Measurements from ENCODE around the gene NEGR1. TPM values are rescaled to one million over a fixed set of nuclear protein-coding genes. Genes with fewer than 3 reads are reported as not detected.

Gene NEGR1
- total RNA-seq, 1 donor from 2014 or later: not detected

DNA sequence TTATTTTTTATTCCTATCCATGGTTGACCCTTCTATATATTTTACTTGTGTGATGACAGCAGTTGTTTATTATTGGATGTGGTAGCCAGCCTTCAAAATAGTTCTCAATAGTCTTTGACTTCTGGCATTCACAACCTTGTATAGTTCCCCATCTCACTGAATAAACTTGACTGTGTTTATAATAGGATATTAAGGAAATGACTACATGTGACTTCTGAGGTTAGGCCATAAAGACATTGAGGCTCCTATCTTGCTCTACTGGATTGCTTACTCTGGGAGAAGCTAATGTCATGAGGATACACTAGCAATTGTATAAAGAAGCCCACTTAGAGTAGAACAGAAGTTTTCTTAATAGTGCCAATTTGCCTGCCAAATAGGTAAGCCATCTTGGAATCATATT lies 231.8 kb downstream of the NEGR1 start:
- no peaks in the 10 kb centered on the region for H3K4me1 Mint-ChIP-seq (ENCODE audit: low read depth)
- H3K4me3 Mint-ChIP-seq (ENCODE audit: low read depth): no peak overlapping the region
- no peaks in the 10 kb centered on the region for H3K36me3 Mint-ChIP-seq (ENCODE audit: low read depth)
- no peak overlapping the region for H3K27ac Mint-ChIP-seq
- H3K27me3 Mint-ChIP-seq (ENCODE audit: low read depth): no peaks in the 10 kb centered on the region
- H3K9me3 Mint-ChIP-seq: no peaks in the 10 kb centered on the region
- intact Hi-C loops (cut with micrococcal nuclease): no loop called here
- no peak for DNase-seq (ENCODE audit: low spot score)

DNA sequence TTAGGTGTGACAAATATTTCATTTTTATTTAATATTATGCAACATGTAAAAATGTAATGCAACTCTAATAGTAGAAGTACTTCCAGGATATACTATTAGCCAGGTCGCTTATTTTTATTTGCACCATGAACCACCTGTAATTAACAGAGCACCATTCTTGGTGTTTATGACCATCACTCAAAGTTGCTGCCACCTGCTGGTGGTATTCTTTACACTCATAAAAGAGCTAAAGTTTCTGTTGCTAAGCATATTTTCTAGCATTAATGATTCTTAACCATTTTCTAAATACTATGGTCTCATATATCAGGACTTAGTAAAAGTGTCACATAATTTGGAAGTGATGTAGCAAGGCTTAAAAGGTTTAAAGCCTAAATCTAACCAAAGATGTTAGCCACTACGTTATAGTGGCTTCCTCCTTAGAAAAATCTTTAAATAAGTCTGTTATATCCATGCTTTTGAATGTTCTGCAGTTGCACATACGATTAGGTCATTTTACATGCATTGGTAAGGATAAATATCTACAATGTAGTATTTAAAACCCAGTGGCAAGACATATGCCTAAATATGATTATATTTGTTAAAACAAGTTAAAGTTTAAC lies 244.5 kb downstream of the NEGR1 start:
- DNase-seq (ENCODE audit: low spot score): no peak
- H3K27ac Mint-ChIP-seq: no peak overlapping the region
- H3K4me1 Mint-ChIP-seq (ENCODE audit: low read depth): no peaks in the 10 kb centered on the region
- no peaks in the 10 kb centered on the region for H3K9me3 Mint-ChIP-seq
- H3K4me3 Mint-ChIP-seq (ENCODE audit: low read depth): no peak overlapping the region
- H3K27me3 Mint-ChIP-seq (ENCODE audit: low read depth): no peaks in the 10 kb centered on the region
- intact Hi-C loops (cut with micrococcal nuclease): no loop called here
- no peaks in the 10 kb centered on the region for H3K36me3 Mint-ChIP-seq (ENCODE audit: low read depth)

DNA sequence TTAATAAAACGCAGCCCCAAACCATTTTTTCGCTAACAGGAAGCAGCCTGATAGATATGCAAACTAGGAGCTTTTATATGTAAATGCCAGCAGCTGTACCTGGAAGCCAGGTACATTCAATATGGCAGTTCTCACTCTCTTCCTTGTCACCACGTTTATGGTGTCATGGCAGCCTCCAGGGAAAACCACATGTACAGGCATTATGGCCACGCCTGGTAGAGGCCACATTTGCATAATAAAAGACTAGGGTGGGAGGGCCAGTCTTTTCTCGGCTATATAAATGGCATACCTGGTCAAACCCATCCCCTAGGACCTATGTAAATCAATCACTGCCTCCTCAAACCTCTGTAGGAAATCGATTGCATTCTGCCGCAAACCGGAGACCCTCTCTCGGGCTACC lies 247.5 kb downstream of the NEGR1 start:
- intact Hi-C loops (cut with micrococcal nuclease): no loop called here
- Mint-ChIP-seq H3K27ac (no peak overlapping the region), H3K27me3 (ENCODE audit: low read depth) (no peaks in the 10 kb centered on the region), H3K36me3 (ENCODE audit: low read depth) (no peaks in the 10 kb centered on the region), H3K4me3 (ENCODE audit: low read depth) (no peak overlapping the region), H3K4me1 (ENCODE audit: low read depth) (no peaks in the 10 kb centered on the region), H3K9me3 (no peaks in the 10 kb centered on the region)
- DNase-seq (ENCODE audit: low spot score): no peak

DNA sequence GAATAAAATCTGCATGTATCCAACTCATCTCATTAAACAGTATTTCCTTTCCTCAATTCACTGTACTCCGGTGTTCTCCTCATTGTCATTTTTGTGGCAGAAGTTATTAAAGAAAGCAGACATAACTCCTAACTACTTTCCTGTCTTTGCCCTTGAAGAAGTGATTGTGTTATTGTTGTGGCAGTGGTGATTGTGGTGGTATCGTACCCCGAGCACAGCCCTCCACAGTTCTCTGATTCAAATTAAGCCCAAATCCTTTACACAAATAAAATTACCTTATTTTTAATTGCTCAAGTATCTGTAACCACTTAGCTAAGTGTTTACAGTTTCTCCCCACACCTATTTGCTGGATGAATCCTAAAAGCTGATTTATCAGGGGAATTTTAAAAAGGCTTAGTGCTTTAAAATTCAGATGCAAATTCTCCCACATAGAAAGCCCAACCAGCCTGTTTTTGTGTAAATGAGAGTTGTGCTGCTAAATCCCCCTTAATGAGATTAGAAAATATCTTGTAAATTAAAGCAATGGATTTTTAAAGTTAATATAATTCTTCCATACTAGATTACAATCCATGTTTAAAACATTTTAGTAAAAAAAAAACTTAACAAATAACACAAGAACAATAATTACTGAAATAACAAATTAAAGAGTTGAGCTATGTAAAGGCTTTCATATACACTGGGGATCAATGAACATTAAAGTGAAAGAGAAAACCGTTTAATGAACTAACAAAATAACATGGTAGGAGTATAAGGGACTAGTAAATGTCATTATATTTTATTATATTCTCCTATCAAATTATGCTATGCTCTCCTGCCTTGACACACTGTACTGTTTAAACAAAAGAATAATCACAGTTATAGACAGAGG lies 259.0 kb downstream of the NEGR1 start:
- no peaks in the 10 kb centered on the region for H3K4me1 Mint-ChIP-seq (ENCODE audit: low read depth)
- no peak overlapping the region for H3K27ac Mint-ChIP-seq
- H3K36me3 Mint-ChIP-seq (ENCODE audit: low read depth): no peaks in the 10 kb centered on the region
- H3K4me3 Mint-ChIP-seq (ENCODE audit: low read depth): no peak overlapping the region
- no peaks in the 10 kb centered on the region for H3K27me3 Mint-ChIP-seq (ENCODE audit: low read depth)
- DNase-seq (ENCODE audit: low spot score): no peak
- H3K9me3 Mint-ChIP-seq: no peaks in the 10 kb centered on the region
- intact Hi-C loops (cut with micrococcal nuclease): no loop called here

DNA sequence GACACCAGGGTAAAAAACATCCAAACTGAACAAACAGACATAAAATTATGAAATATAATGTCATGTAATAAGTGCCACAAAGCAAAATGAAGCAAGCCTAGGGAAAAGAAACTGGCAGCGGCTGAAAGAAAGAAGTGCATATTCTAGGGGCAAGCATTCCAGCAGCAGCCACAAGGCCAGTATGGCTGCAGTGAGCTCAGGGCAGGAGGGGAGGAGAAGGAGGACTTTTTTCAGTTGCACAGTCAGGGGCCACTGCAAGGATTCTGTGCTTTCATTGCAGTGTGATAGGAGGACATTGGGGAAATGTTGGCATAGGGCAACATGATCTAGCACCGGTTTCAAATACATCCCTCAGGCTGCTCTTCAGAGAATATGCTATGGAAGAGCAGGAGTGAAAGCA lies 263.8 kb downstream of the NEGR1 start:
- intact Hi-C loops (cut with micrococcal nuclease): no loop called here
- Mint-ChIP-seq H3K4me1 (ENCODE audit: low read depth) (no peaks in the 10 kb centered on the region), H3K9me3 (no peaks in the 10 kb centered on the region), H3K27me3 (ENCODE audit: low read depth) (no peaks in the 10 kb centered on the region), H3K27ac (no peak overlapping the region), H3K4me3 (ENCODE audit: low read depth) (no peak overlapping the region), H3K36me3 (ENCODE audit: low read depth) (no peaks in the 10 kb centered on the region)
- DNase-seq (ENCODE audit: low spot score): no peak

DNA sequence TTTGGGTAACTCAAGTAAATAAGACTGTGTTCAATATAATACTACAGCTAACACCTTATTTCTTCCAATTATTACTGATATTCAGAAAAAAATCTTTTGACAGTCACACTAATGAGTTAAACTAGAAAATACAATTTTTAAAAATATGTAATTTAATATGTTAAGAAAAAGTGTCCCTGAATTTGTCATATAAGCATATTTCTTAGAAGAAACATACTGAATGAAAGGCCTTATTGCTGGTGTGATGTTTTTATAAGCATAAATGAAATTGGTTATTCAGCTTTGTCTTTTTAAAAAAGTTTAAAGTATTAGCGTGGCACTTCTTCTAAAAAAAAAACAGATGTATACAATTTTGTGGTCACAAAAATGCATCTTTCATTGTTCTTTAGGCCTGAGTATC lies 267.3 kb downstream of the NEGR1 start:
- Mint-ChIP-seq H3K4me3 (ENCODE audit: low read depth) (no peak overlapping the region), H3K27me3 (ENCODE audit: low read depth) (no peaks in the 10 kb centered on the region), H3K9me3 (no peaks in the 10 kb centered on the region), H3K4me1 (ENCODE audit: low read depth) (no peaks in the 10 kb centered on the region), H3K36me3 (ENCODE audit: low read depth) (no peaks in the 10 kb centered on the region), H3K27ac (no peak overlapping the region)
- no peak for DNase-seq (ENCODE audit: low spot score)
- intact Hi-C loops (cut with micrococcal nuclease): no loop called here

DNA sequence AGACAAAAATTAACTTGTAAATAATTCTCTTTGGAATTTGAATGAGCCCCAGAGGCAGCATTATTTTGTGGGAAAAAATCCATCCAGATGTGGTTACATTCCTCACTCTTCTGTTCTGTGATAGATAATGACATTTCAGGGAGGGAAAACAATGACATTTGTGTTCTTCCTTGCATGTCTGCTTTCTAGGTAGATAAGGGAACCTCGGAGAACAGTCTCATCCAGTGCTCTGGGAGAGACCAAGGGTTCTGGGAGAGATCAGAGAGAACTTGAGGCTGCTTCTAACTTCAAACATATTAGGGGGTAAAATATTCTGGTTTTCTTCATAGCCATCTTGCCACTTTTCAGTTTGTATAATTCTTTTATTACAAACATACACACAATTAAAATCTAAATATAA lies 269.2 kb downstream of the NEGR1 start:
- intact Hi-C loops (cut with micrococcal nuclease): no loop called here
- no peak for DNase-seq (ENCODE audit: low spot score)
- H3K9me3 Mint-ChIP-seq: no peaks in the 10 kb centered on the region
- H3K27me3 Mint-ChIP-seq (ENCODE audit: low read depth): no peaks in the 10 kb centered on the region
- H3K4me3 Mint-ChIP-seq (ENCODE audit: low read depth): no peak overlapping the region
- H3K4me1 Mint-ChIP-seq (ENCODE audit: low read depth): no peaks in the 10 kb centered on the region
- no peak overlapping the region for H3K27ac Mint-ChIP-seq
- H3K36me3 Mint-ChIP-seq (ENCODE audit: low read depth): no peaks in the 10 kb centered on the region

DNA sequence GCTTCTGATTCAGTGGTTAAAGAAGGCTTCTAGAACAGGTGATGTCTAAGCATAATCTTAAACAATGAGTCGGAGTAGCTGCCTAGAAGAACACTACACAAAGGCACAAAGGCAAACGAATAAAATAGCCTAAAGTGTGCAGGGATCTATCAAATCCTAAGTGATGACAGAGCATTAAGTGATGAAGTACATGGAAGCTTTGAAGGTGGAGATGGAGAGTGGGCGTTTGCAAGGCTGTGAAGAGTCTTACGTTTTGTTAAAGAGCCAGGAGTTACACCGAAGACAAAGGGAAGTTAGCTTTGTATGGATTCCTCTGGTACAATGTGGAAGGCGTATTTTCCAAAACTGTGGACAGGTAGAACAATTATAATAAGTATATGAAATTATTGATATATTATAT lies 270.6 kb downstream of the NEGR1 start:
- no peaks in the 10 kb centered on the region for H3K36me3 Mint-ChIP-seq (ENCODE audit: low read depth)
- H3K27me3 Mint-ChIP-seq (ENCODE audit: low read depth): no peaks in the 10 kb centered on the region
- H3K9me3 Mint-ChIP-seq: no peaks in the 10 kb centered on the region
- H3K4me1 Mint-ChIP-seq (ENCODE audit: low read depth): no peaks in the 10 kb centered on the region
- DNase-seq (ENCODE audit: low spot score): no peak
- intact Hi-C loops (cut with micrococcal nuclease): no loop called here
- no peak overlapping the region for H3K27ac Mint-ChIP-seq
- H3K4me3 Mint-ChIP-seq (ENCODE audit: low read depth): no peak overlapping the region

DNA sequence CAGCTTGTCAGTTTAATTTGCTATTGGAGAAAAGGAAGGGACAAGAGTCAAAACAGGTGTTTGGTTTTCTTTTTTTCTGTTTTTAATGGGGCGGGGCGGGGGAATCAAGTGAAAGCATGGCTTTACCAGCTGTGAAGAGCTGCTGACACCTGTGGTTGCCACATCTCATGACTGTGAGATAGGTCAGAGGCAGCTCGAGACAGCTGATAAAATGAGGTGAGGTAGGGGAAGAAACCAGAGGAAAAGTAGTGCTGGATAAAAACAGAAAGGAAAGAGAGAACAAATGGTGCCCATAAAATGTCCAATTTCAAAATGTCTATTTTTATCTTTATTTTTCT lies 272.3 kb downstream of the NEGR1 start:
- Mint-ChIP-seq H3K4me1 (ENCODE audit: low read depth) (no peaks in the 10 kb centered on the region), H3K36me3 (ENCODE audit: low read depth) (no peaks in the 10 kb centered on the region), H3K27ac (no peak overlapping the region), H3K9me3 (no peaks in the 10 kb centered on the region), H3K4me3 (ENCODE audit: low read depth) (no peak overlapping the region), H3K27me3 (ENCODE audit: low read depth) (no peaks in the 10 kb centered on the region)
- intact Hi-C loops (cut with micrococcal nuclease): no loop called here
- no peak for DNase-seq (ENCODE audit: low spot score)

DNA sequence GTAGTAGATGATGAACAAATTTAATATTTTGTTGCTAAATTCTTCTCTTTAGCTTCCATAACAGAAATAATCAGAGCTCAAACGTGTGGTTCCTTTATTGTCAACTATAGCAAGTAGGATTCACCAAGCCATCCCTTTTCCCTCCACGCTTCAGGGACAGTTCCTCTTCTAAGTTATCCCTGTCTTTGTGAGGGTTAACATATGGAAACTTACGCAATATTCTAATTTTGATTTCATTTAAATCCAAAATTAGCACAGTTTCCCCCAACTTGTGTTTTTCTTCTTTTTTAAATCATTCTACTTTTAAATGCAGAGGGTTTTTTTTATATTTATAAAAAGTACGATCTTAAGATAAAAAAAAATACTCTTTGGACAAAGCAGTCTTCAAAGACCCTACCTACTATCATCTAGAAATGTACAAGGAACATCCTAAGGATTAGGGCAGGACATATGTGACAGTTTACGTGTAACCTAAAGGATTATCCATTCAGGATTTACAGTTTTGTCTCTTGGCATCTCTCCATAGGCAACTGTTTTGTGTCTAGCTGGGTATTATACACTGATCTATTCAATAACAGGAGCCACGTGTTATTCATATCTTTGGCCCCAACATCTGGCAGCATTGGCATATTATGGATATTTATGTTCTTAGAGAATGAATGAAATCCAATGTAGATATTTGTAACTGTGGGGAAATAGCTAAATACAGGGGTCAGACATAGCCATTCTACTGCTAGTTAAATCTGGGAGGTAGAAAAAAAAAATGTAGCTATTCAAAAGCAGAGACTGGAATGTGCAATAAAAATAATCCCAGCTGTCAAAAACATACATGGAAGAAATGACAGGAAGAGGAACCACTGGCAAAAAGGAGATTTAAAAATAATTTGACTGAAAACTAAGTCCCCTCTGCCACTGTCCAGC lies 272.9 kb downstream of the NEGR1 start:
- intact Hi-C loops (cut with micrococcal nuclease): no loop called here
- Mint-ChIP-seq H3K36me3 (ENCODE audit: low read depth) (no peaks in the 10 kb centered on the region), H3K27me3 (ENCODE audit: low read depth) (no peaks in the 10 kb centered on the region), H3K9me3 (no peaks in the 10 kb centered on the region), H3K4me1 (ENCODE audit: low read depth) (no peaks in the 10 kb centered on the region), H3K4me3 (ENCODE audit: low read depth) (no peak overlapping the region), H3K27ac (no peak overlapping the region)
- DNase-seq (ENCODE audit: low spot score): no peak

DNA sequence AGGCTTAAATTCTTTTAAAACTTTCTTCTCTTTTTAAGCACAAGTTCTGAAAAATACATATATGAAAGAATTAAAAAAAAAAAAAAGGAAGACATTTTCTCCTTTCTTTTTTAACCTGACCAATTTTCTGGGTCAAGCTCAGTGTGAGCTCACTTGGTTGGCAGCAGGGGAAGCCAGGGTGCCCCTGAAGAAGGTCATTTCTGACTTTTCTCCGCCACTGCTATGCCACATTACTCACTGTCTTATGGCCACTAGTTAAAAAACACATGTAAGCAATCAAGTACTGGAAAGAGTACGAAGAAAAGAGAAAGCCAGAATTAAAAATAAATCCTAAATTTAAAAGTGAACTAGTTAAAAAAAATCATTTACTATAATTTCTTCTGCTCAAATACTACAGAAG lies 275.0 kb downstream of the NEGR1 start:
- Mint-ChIP-seq H3K27ac (no peak overlapping the region), H3K4me1 (ENCODE audit: low read depth) (no peaks in the 10 kb centered on the region), H3K27me3 (ENCODE audit: low read depth) (no peaks in the 10 kb centered on the region), H3K4me3 (ENCODE audit: low read depth) (no peak overlapping the region), H3K36me3 (ENCODE audit: low read depth) (no peaks in the 10 kb centered on the region), H3K9me3 (no peaks in the 10 kb centered on the region)
- DNase-seq (ENCODE audit: low spot score): no peak
- intact Hi-C loops (cut with micrococcal nuclease): no loop called here

DNA sequence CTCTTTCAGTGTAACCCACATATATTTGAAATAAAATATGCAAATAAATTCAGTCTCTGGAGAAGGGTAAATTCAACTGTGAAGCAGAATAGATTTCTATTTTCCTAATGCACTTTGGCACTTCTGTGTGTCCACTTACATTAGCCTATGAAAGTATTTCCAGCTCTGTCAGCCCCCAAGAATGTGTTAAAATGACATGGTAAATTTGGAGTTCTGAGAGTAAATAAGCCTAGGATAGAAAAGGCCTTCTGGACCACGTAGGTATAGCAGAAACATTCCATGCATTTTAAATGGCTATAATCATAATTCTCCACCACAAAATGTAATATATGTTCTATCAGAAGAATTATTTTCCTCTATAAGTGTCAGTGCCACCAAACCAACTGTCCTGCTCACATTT lies 276.2 kb downstream of the NEGR1 start:
- H3K36me3 Mint-ChIP-seq (ENCODE audit: low read depth): no peaks in the 10 kb centered on the region
- H3K9me3 Mint-ChIP-seq: no peaks in the 10 kb centered on the region
- intact Hi-C loops (cut with micrococcal nuclease): no loop called here
- no peak overlapping the region for H3K27ac Mint-ChIP-seq
- H3K27me3 Mint-ChIP-seq (ENCODE audit: low read depth): no peaks in the 10 kb centered on the region
- H3K4me3 Mint-ChIP-seq (ENCODE audit: low read depth): no peak overlapping the region
- H3K4me1 Mint-ChIP-seq (ENCODE audit: low read depth): no peaks in the 10 kb centered on the region
- no peak for DNase-seq (ENCODE audit: low spot score)

DNA sequence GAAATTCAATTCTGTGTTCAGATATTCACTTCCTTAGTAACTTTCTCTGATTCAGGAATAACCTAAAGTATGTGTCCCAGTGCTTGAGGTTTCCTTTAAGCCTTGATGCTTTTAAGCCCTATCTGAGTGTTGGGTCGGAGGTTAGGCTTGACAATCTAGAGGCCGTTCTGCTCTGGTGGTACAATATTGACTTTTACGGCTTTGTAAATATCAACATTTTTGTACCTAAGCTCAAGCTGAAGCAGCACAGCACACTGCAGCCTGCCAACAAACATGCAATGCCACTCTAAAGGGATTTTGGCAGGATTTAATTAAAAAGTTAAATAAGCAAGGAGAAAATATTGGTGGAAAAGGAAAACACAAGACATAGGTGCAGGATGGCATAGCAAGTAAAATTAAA lies 279.2 kb downstream of the NEGR1 start:
- no peaks in the 10 kb centered on the region for H3K27me3 Mint-ChIP-seq (ENCODE audit: low read depth)
- H3K27ac Mint-ChIP-seq: no peak overlapping the region
- intact Hi-C loops (cut with micrococcal nuclease): no loop called here
- no peaks in the 10 kb centered on the region for H3K4me1 Mint-ChIP-seq (ENCODE audit: low read depth)
- H3K9me3 Mint-ChIP-seq: no peaks in the 10 kb centered on the region
- DNase-seq (ENCODE audit: low spot score): no peak
- no peak overlapping the region for H3K4me3 Mint-ChIP-seq (ENCODE audit: low read depth)
- no peaks in the 10 kb centered on the region for H3K36me3 Mint-ChIP-seq (ENCODE audit: low read depth)

All from activated T-helper 2 cell treated with anti-CD3 and anti-CD28 coated beads, Interferon-gamma antibody, Interleukin-2, Interleukin-4, amounts not matched to agents 10 μg/mL and 5 μg/mL and 100 μg/mL, durations not matched to agents 14 hours and 24 hours and 36 hours (primary cell).